Uterus (tissue), 4 donors: Measurements from ENCODE around the gene GJA8. TPM values are rescaled to one million over a fixed set of nuclear protein-coding genes. Genes with fewer than 3 reads are reported as not detected.
A peak's percentile ranks its signal among the peaks of the same experiment; 100 is the strongest.

Experiments used
- DNase-seq, 2 donors: peaks; one replicate each; pipeline ENCODE4 v3.0.0-alpha.2; 2019 to 2020
- H3K27ac ChIP-seq, 2 donors: fragments of 200-600 bp; sonication (generic); 1 replicate in 1 of 2; 2 replicates in 1 of 2; pipeline ENCODE4 v1.5.1; 2016 to 2018
- H3K27me3 ChIP-seq, 2 donors: fragments of 200-600 bp; sonication (generic); one replicate each; pipeline ENCODE4 v1.5.1; 2018 to 2019; ENCODE audit warnings: control low read depth in 1 of 2
- H3K36me3 ChIP-seq, 2 donors: fragments of 200-600 bp; sonication (generic); one replicate each; pipeline ENCODE4 v1.5.1; 2019; ENCODE audit warnings: control low read depth in 1 of 2
- H3K4me1 ChIP-seq, 2 donors: fragments of 200-600 bp; sonication (generic); one replicate each; pipeline ENCODE4 v1.5.1; 2018 to 2019; ENCODE audit warnings: control low read depth in 1 of 2
- H3K4me3 ChIP-seq, 2 donors: fragments of 200-600 bp; sonication (generic); 1 replicate in 1 of 2; 2 replicates in 1 of 2; pipeline ENCODE4 v1.5.1; 2018 to 2019; ENCODE audit warnings: mild to moderate bottlenecking in 1 of 2
- H3K9me3 ChIP-seq, 2 donors: fragments of 200-600 bp; sonication (generic); one replicate each; pipeline ENCODE4 v1.5.1; 2019; ENCODE audit warnings: control low read depth in 1 of 2
- POLR2A ChIP-seq, 2 donors: fragments of 450-650 bp; IDR thresholded peaks; one replicate each; pipeline ENCODE4 v1.6.1; 2016; ENCODE audit warnings: antibody characterized with exemption in 2 of 2, mild to moderate bottlenecking in 1 of 2, moderate library complexity in 1 of 2
- intact Hi-C: fragments of 100-400 bp; cut with DNase I; formaldehyde crosslinking; loops from one replicate; pipeline ENCODE4 v1.15.1; 2023; ENCODE audit warnings: low total_unique reads
- total RNA-seq, 4 donors: library from RNA; depleted of rRNA in 3 of 4; stranded (reverse); fragments of >200 nt in 3 of 4; gene quantifications; one replicate each; pipeline versions ENCODE4 v1.1.0 to v1.2.4, GENCODE V29; 2014 to 2023
- TF ChIP-seq, protein P1 (sequence below), 4 experiments: fragments of 200-600 bp in 2 of 4; fragments of 450-650 bp in 2 of 4; sonication (generic) in 2 of 4; IDR thresholded peaks; one replicate each; pipeline ENCODE4 v1.5.1; 2016 to 2019; ENCODE audit warnings: antibody characterized with exemption in 4 of 4, mild to moderate bottlenecking in 2 of 4, moderate library complexity in 1 of 4
- donor health status: DM: yes; HTN: yes; CAD: no.

GJA8 gene
- total RNA-seq, 4 donors from 2014 or later: not detected

DNA sequence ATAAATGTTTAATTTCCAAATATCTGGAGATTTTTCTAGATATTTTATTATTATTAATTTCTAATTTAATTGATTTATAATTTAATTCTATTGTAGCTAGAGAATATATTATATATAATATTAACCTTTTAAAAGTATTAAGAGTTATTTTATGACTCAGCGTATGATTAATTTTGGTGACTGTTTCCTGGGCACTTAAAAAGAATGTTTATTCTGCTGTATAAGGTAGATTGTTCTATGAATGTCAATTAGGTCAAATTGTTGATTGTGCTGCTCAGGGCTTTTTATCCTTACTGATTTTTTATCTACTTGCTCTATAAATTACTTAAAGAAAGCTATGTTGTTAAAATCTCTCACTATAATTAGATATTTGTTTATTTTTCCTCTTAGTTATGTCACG is 20.1 kb upstream of the GJA8 start:
- intact Hi-C loops: no loop called here
- no peak for DNase-seq
- no peaks in the 10 kb centered on the region for H3K4me1 ChIP-seq
- H3K4me3 ChIP-seq: no peak overlapping the region
- TF ChIP-seq POLR2A (IDR thresholded peaks at IDR 0.05): no peak
- TF ChIP-seq, protein P1, sequence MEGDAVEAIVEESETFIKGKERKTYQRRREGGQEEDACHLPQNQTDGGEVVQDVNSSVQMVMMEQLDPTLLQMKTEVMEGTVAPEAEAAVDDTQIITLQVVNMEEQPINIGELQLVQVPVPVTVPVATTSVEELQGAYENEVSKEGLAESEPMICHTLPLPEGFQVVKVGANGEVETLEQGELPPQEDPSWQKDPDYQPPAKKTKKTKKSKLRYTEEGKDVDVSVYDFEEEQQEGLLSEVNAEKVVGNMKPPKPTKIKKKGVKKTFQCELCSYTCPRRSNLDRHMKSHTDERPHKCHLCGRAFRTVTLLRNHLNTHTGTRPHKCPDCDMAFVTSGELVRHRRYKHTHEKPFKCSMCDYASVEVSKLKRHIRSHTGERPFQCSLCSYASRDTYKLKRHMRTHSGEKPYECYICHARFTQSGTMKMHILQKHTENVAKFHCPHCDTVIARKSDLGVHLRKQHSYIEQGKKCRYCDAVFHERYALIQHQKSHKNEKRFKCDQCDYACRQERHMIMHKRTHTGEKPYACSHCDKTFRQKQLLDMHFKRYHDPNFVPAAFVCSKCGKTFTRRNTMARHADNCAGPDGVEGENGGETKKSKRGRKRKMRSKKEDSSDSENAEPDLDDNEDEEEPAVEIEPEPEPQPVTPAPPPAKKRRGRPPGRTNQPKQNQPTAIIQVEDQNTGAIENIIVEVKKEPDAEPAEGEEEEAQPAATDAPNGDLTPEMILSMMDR (IDR thresholded peaks at IDR 0.05): no peak
- no peaks in the 10 kb centered on the region for H3K36me3 ChIP-seq
- H3K9me3 ChIP-seq: no peaks in the 10 kb centered on the region
- no peak overlapping the region for H3K27ac ChIP-seq
- no peaks in the 10 kb centered on the region for H3K27me3 ChIP-seq

DNA sequence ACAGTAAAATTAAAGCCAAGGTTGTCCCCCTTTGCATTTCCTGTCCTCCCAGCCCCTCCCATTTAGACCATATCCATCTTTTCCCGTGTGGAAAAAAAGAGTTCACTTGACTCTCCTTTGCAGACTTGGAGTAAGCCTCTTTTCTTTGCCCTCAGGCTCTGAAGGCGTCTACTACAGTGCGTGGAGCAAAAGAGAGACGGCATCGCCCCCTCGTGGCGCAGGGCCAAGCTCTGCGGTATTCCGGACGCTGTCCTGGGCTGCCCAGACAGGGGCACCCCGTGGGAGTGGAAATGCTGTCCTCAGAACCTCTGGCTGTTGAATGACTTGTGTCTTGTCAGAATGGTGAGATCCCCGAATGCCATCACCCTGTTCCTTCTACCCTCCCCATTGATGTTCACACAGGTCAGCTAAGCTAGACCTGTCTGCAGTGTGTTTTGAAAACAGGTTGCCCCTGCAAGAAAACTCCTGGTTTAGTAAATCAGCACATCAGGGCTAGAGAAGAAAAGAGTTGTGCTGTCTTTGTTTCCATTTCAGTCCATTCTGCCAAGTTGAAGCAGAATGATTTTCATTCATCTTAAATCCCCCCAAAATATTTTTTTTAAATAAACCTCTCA is 12.3 kb upstream of the GJA8 start:
- DNase-seq: peak; percentile 37 to 57
- H3K4me1 ChIP-seq: no peaks in the 10 kb centered on the region
- no peaks in the 10 kb centered on the region for H3K36me3 ChIP-seq
- no peaks in the 10 kb centered on the region for H3K27me3 ChIP-seq
- H3K9me3 ChIP-seq: no peaks in the 10 kb centered on the region
- no peak overlapping the region for H3K27ac ChIP-seq
- intact Hi-C loops: loop anchor here (5.0 kb wide), 2 partner anchors 168 to 248 kb away; no protein-coding TSS in a partner anchor
- H3K4me3 ChIP-seq: no peak overlapping the region
- TF ChIP-seq, protein P1 (IDR thresholded peaks at IDR 0.05): peak; percentile 47 to 65 (median 58)
- TF ChIP-seq POLR2A (IDR thresholded peaks at IDR 0.05): no peak

DNA sequence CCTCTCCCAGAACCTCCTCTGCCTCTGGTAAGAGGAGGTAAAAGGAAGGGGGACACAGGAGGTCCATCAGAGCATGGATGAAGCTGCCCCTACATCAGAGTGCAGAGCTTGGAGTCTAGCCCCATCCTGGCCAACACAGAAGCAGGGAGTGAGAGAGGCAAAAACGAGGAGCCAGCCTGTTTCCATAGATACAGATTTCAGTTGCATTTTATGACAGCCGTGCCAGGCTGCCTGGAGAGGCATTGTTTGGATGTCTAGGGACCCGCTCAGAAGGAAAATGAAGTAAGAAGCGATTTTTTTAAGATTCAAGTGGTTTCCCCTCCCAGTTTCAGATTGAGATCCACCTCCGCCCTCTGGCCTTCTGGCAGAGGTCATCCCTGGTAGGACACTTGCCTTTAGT is 11.5 kb upstream of the GJA8 start:
- TF ChIP-seq, protein P1 (IDR thresholded peaks at IDR 0.05): no peak
- TF ChIP-seq POLR2A (IDR thresholded peaks at IDR 0.05): no peak
- H3K4me3 ChIP-seq: no peak overlapping the region
- no peaks in the 10 kb centered on the region for H3K27me3 ChIP-seq
- H3K36me3 ChIP-seq: no peaks in the 10 kb centered on the region
- no peaks in the 10 kb centered on the region for H3K4me1 ChIP-seq
- H3K9me3 ChIP-seq: no peaks in the 10 kb centered on the region
- intact Hi-C loops: loop anchor here (5.0 kb wide), 2 partner anchors 169 to 249 kb away; no protein-coding TSS in a partner anchor
- no peak overlapping the region for H3K27ac ChIP-seq
- no peak for DNase-seq

DNA sequence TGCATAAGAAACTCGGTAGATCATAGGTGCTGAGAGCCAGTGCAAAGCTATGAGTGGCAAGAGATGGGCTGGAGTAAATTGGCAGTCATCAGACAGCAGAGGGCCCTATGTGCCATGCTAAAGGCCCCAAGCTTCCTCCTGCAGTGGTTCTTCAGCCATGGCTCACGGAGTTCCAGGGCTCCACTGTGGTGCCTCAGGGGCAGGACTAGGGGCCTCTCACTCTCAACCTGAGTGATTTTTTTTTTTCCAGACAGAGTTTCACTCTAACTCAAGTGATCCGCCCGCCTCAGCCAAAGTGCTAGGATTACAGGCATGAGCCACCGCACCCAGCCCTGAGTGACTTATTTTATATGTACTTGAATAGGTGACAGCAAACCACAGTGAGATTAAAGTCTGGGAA is 10.4 kb upstream of the GJA8 start:
- intact Hi-C loops: loop anchor here (5.0 kb wide), 2 partner anchors 170 to 250 kb away; no protein-coding TSS in a partner anchor

DNA sequence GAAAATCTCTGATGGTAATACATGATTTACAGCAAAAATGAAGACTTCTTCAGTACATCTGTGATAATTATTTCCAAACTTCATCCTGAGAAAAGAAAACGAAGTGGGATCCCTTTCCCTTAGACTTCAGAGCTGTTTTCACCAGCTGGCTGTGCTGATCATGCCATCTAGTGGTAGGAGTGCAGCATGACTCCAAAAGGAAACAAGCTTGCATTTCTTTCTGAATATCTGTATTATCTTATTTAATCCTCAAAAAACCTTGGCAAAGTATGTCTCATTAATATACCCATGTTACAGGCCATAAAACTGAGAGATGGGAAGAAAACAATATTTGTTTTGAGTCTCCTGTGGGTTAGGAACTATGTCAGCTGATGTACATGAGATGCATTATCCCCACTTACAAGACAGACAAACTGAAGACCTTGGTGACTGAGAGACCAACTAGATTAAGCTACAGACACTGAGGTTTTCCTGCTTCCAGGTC is 9.8 kb upstream of the GJA8 start:
- Histone ChIP-seq H3K9me3 (no peaks in the 10 kb centered on the region), H3K27me3 (no peaks in the 10 kb centered on the region), H3K36me3 (no peaks in the 10 kb centered on the region), H3K4me3 (no peak overlapping the region), H3K4me1 (no peaks in the 10 kb centered on the region), H3K27ac (peak overlapping the region in 1 of 2 donors; percentile 45)
- TF ChIP-seq, protein P1 (IDR thresholded peaks at IDR 0.05): peak; percentile 85 to 94 (median 92)
- no peak for TF ChIP-seq POLR2A (IDR thresholded peaks at IDR 0.05)
- intact Hi-C loops: loop anchor here (5.0 kb wide), 2 partner anchors 170 to 250 kb away; no protein-coding TSS in a partner anchor
- peak in 1 of 2 donors; percentile 35 for DNase-seq

More for the DNA sequence above, 10.4 kb upstream of the GJA8 start:
- no peak for DNase-seq
- Histone ChIP-seq H3K27ac (peak overlapping the region in 1 of 2 donors; percentile 45), H3K9me3 (no peaks in the 10 kb centered on the region), H3K36me3 (no peaks in the 10 kb centered on the region), H3K4me1 (no peaks in the 10 kb centered on the region), H3K27me3 (no peaks in the 10 kb centered on the region), H3K4me3 (no peak overlapping the region)
- TF ChIP-seq, protein P1 (IDR thresholded peaks at IDR 0.05): no peak
- TF ChIP-seq POLR2A (IDR thresholded peaks at IDR 0.05): no peak
